ENCODE data around the gene ACAN.

ACAN gene

DNA sequence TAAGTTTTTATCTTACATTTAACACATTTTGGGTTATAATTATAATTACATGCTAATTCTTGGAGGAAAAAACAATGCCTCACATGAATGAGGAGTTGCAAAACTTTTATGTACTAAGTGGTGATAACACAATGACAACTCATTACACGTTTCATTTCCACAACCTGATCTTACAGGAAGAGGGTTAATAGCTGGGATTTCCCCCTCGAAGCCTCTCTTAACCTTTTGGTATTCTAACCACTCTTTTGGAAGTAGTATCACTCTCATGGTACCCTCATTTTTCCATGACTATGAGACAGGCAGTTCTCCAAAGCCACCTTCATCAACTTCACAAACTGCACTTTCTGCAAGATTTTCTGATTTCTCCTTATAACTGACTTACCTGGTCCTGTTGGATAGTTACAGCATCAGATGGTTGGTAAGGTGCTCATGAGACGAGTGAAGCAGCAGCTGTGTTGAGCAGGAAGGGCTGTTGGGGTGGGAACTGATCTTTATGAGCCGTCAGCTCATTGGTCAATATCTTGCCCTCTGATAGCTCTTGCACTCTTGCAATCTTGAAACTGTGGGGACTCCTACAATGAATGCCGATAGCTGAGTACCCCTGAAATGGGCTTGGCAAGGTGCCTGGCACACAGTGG is 41.6 kb downstream of the ACAN start:
- DNase-seq = no peak

DNA sequence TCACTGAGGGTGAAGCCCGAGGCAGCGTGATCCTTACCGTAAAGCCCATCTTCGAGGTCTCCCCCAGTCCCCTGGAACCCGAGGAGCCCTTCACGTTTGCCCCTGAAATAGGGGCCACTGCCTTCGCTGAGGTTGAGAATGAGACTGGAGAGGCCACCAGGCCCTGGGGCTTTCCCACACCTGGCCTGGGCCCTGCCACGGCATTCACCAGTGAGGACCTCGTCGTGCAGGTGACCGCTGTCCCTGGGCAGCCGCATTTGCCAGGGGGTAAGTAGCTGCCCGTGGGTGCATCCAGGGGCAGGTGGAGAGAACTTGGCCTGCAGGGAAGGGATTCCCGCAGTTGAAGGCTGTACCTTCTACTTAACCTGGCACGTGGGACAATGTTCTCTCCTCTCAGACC is 42.4 kb downstream of the ACAN start:
- DNase-seq = no peak

- no peak for DNase-seq
Measured at GRCh38 chr15:88847144-88847543, 43.9 kb downstream of the ACAN start.

DNA sequence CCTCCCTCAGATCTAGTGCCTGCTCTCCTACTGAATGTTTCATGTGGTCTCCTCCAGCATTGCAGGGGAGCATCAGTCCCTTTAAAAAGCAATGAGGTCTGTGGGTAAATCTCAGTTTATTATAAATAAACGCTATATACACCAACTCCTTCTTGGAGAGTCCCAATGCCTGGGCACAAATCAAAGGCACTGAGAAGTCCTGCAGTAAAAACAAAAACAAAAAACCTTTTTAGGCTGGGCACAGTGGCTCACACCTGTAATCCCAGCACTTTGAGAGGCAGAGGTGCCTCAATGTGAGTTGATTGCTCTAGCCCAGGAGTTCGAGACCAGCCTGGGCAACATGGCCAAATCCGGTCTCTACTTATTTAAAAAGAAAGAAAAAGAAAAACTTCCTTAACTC is 45.0 kb downstream of the ACAN start:
- no peak for DNase-seq

GRCh38 chr15:88849376-88850072 is 46.3 kb downstream of the ACAN start:
- no peak for DNase-seq

- no peak for DNase-seq
Measured at GRCh38 chr15:88852476-88852875, 49.2 kb downstream of the ACAN start.

GRCh38 chr15:88858934-88859333 is 55.7 kb downstream of the ACAN start:
- no peak for DNase-seq

- no peak for DNase-seq
Measured at GRCh38 chr15:88859550-88859949, 56.3 kb downstream of the ACAN start.

- no peak for DNase-seq
Measured at GRCh38 chr15:88860212-88860611, 57.0 kb downstream of the ACAN start.

DNA sequence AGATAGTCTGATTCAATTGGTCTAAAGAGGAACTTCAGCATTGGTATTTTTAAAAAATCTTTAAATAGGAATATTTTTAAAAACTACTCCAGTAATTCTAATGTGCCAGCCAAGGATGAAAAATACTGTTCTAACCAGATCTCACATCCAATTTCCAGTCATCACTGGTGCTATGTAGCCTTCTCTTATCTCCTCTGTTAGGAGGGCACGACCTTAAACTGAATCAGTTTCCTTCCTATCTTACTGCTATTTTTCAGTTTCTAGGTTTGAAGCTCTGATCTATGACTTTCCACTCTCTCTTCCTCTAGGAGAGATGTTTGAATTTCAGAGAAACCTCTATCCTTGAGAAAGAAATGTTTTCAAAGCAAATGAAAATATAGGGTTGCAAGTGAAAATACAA is 60.2 kb downstream of the ACAN start:
- no peak for DNase-seq

DNA sequence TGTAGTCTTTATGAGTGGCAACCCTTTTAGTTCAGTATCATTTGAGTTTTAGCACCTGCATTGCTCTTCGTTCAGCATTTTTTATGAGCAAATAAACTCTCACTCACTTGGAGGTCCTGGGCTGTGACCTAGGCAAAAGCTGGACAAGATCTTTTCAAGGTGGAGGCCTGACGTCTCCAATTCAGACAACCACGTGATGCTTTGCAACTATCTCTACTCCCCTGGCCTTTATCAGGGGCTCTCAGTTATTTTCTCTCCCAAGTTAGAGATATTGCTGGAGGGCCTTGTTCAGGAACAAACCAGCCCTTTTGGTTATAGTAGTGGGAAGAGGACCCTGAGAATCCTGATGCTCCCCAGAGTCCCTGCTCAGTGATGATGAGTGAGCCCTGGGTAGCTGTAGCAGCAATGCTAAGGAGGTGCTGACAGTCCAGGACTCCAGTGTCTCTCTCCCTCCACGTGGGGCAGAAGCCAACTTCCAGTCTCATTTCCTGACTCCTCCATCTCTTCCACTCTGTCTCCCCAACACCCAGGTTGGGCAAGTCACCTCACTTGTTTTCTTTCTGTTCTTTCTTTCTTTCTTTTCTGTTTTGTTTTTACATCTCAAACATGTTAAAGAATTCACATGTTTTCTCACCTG is 61.7 kb downstream of the ACAN start:
- DNase-seq = no peak

GRCh38 chr15:88865498-88866099 is 62.4 kb downstream of the ACAN start:
- DNase-seq = no peak

DNA sequence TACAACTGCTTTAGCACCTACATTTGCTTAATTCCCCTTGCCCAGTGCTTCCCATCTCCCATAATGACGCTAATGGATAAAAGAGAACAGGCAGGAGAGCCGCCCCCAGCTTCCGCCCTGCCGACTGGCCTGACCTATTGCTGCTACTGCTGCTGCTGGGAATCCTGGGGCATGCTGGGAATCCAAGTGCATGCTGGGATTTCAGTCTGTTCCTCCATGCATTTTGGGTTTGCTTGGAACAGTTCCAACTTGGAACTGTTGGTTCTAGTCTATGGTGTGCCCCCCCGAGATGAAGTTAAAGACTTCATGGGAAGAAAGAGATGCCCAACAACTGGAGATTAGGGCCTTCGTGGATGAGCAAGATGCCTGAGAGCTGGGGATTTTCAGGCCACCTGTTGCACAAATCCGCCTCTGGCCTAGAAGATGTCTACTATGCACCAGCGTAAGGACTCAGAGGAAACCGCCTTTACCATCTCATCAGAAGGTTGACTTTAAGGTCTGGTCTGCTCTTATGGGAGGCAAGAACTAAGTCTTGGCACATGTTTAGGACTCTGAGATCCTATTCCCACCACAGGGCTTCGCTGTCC is 63.2 kb downstream of the ACAN start:
- DNase-seq = no peak

- no peak for DNase-seq
Measured at GRCh38 chr15:88871313-88871712, 68.1 kb downstream of the ACAN start.

DNA sequence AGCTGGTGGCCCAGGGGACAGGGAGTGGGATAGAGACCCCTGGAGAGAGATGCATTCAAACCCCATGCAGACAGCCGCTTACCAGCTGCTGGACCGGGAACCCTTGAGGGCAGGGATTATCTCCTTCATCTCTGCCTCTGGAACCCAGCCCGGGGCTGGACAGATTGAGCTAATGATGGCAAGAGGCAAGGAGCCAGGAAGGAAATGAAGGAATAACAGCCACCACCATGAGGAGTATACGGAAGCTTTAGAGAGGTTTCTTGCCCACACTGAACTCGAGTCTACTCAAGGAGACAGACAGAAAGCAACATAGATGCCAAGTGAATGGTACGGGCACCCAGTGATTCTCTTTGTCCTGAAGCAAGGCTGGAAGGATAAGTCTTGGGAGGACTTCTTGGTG is 68.9 kb downstream of the ACAN start:
- no peak for DNase-seq

DNA sequence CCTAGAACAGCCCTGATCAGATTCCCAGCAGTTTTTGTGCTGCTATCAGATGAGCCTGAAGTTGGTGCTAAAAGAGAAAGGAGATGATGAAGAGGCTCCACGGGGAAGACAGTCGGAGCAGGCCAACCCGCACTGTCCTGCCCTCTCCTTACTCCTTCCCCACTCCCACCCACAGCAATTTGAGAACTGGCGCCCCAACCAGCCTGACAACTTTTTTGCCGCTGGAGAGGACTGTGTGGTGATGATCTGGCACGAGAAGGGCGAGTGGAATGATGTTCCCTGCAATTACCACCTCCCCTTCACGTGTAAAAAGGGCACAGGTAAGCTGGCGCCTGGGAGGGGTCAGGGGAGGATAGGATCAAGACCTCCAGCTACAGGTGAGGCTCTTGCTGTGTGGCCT is 69.5 kb downstream of the ACAN start:
- no peak for DNase-seq

DNA sequence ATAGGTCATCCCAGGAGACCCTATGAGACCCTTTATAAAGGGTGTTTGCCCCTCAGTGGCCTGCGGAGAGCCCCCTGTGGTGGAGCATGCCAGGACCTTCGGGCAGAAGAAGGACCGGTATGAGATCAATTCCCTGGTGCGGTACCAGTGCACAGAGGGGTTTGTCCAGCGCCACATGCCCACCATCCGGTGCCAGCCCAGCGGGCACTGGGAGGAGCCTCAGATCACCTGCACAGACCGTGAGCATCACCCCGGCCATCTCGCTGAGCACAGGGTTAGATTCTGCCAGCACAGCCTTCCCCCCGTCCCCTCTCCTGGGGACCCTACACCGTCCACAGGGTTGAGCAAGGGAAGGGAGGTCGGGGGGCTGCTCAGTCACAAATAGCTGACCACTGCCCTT is 70.5 kb downstream of the ACAN start:
- DNase-seq = no peak

DNA sequence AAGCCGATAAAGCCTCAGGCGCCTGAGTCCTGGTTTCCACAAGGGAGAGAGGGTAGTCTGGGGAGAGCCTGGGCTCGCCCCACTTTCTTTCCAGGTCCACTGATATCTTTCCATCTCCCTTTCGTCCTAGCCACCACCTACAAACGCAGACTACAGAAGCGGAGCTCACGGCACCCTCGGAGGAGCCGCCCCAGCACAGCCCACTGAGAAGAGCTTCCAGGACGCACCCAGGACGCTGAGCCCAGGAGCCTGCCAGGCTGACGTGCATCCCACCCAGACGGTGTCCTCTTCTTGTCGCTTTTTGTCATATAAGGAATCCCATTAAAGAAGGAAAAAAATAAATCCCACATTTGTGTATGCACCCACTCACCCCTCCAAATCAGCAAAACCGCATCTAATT is 71.0 kb downstream of the ACAN start:
- no peak for DNase-seq

DNA sequence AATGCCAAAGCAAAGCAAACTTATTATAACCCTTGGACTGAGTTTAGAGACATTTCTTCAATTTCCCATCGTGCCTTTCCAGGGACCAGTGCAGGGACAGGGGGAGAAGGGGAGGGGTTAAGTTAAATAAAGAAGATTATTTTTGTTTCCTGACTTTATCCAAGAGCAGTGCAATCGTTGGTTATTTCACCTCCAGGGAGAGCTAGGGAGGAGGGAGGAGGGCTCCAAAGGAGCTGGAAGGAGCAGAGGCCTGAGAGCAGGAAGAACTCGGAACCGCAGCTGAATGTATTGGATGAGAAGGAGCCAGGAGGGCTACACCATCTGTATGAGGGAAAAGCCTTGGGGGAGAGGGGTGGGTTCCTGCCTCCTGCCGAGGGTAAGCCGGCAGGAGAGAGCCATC is 71.4 kb downstream of the ACAN start:
- DNase-seq = peak in 1 of 3 experiments; percentile 9

DNA sequence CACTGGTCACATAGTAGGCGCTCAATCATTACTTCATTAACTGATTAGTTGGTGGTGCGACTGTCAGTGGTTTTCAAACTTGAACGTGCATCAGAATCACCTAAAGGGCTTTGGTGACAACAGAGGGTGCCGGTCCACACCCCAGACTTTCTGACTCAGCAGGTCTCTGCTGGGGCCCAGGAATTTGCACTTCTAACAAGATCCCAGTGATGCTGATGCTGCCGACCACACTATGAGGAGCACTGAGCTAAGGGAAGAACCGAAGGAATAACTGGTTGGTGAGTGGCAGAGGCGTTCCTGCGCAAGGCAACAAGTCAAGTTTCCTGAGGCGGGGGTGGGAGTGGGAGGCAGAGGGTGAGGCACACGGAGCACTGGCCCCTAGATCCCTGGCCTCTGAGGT is 73.3 kb downstream of the ACAN start:
- DNase-seq = no peak

- no peak for DNase-seq
Measured at GRCh38 chr15:88877415-88877814, 74.2 kb downstream of the ACAN start.

GRCh38 chr15:88877906-88878305 is 74.7 kb downstream of the ACAN start:
- DNase-seq = no peak

- DNase-seq = peak; percentile 23 to 48 (median 32)
Measured at GRCh38 chr15:88878720-88879184, 75.5 kb downstream of the ACAN start.

Data from NCI-H1417 (cell line).